WTC11 (cell line): ENCODE results near the gene CTRB1. TPM values are rescaled to one million over a fixed set of nuclear protein-coding genes. Genes with fewer than 3 reads are reported as not detected.
"Not testable (repeated sequence)": the region's sequence is repeated elsewhere in the genome, so short reads cannot be mapped to it uniquely, and the experiment has no call there.

Experiments used
- ATAC-seq: fragments of 200-7000 bp; cut with Tn5 transposase; 2 replicates; pipeline ENCODE4 v1.10.0; 2021; ENCODE audit warnings: mild to moderate bottlenecking, moderate library complexity
- CTCF ChIA-PET: fragments of 300-600 bp; sonication (Branson Sonifier 250); formaldehyde crosslinking; loops from one replicate; lab custom pipeline; 2021; ENCODE audit warnings: antibody characterized with exemption; lab: Charles Lee
- POLR2A ChIA-PET: fragments of 350-600 bp; sonication (Branson Sonifier 250); formaldehyde crosslinking; loops from one replicate; lab custom pipeline; 2021; ENCODE audit warnings: antibody characterized with exemption; lab: Charles Lee
- DNase-seq: peaks from one replicate; pipeline ENCODE4 v3.0.0; 2021; ENCODE audit warnings: low spot score
- H3K27ac Mint-ChIP-seq: 2 replicates; pipeline ENCODE4 v1.8.0; 2021; ENCODE audit warnings: mixed read lengths
- H3K27me3 Mint-ChIP-seq: 2 replicates; pipeline ENCODE4 v1.8.0; 2021; ENCODE audit warnings: low read depth, mild to moderate bottlenecking, moderate library complexity, mixed read lengths
- H3K36me3 Mint-ChIP-seq: 2 replicates; pipeline ENCODE4 v1.8.0; 2021; ENCODE audit warnings: mixed read lengths
- H3K4me1 Mint-ChIP-seq: 2 replicates; pipeline ENCODE4 v1.8.0; 2022; ENCODE audit warnings: mixed read lengths
- H3K4me3 Mint-ChIP-seq: 2 replicates; pipeline ENCODE4 v1.8.0; 2021; ENCODE audit warnings: mild to moderate bottlenecking, moderate library complexity, mixed read lengths
- H3K9me3 Mint-ChIP-seq: 2 replicates; pipeline ENCODE4 v1.8.0; 2021; ENCODE audit warnings: mixed read lengths
- AR ChIP-seq: fragments of 250-450 bp; sonication (Bioruptor Pico); IDR thresholded peaks from 2 replicates; pipeline ENCODE4 v1.9.0; 2021; ENCODE audit warnings: mild to moderate bottlenecking
- ATF2 ChIP-seq: sonication (generic); formaldehyde crosslinking; IDR thresholded peaks from 2 replicates; pipeline ENCODE4 v1.8.1; 2022; ENCODE audit warnings: low read depth, missing genetic modification reagents, borderline replicate concordance
- CDX4 ChIP-seq: fragments of 250-450 bp; sonication (Bioruptor Pico); IDR thresholded peaks from 2 replicates; pipeline ENCODE4 v1.9.0; 2021; ENCODE audit warnings: moderate library complexity, mild to moderate bottlenecking, inconsistent platforms, borderline replicate concordance
- CREM ChIP-seq: sonication (generic); formaldehyde crosslinking; IDR thresholded peaks from 2 replicates; pipeline ENCODE4 v1.8.1; 2022; ENCODE audit warnings: mild to moderate bottlenecking, missing genetic modification reagents, moderate library complexity
- ETV6 ChIP-seq: sonication (generic); formaldehyde crosslinking; IDR thresholded peaks from 2 replicates; pipeline ENCODE4 v1.8.1; 2022; ENCODE audit warnings: mild to moderate bottlenecking, missing genetic modification reagents
- GTF2I ChIP-seq: fragments of 250-450 bp; sonication (Bioruptor Pico); conservative IDR thresholded peaks from 2 replicates; pipeline ENCODE4 v1.4.0; 2021; ENCODE audit warnings: mild to moderate bottlenecking
- HMGA2 ChIP-seq: fragments of 250-450 bp; sonication (Bioruptor Pico); IDR thresholded peaks from 2 replicates; pipeline ENCODE4 v1.4.0; 2021; ENCODE audit warnings: mild to moderate bottlenecking, moderate library complexity
- KAT7 ChIP-seq: sonication (generic); formaldehyde crosslinking; IDR thresholded peaks from 2 replicates; pipeline ENCODE4 v1.8.1; 2023; ENCODE audit warnings: missing genetic modification reagents, mild to moderate bottlenecking, borderline replicate concordance
- NFYB ChIP-seq: sonication (generic); formaldehyde crosslinking; conservative IDR thresholded peaks from 2 replicates; pipeline ENCODE4 v1.8.0; 2022; ENCODE audit warnings: low read depth, missing genetic modification reagents
- SP1 ChIP-seq: sonication (generic); formaldehyde crosslinking; conservative IDR thresholded peaks from 2 replicates; pipeline ENCODE4 v1.8.1; 2022; ENCODE audit warnings: missing genetic modification reagents
- TCF7 ChIP-seq: sonication (generic); formaldehyde crosslinking; IDR thresholded peaks from 2 replicates; pipeline ENCODE4 v1.8.0; 2022; ENCODE audit warnings: mild to moderate bottlenecking, low read depth, missing genetic modification reagents, moderate library complexity
- TEAD4 ChIP-seq: sonication (generic); formaldehyde crosslinking; IDR thresholded peaks from 2 replicates; pipeline ENCODE4 v1.8.0; 2022; ENCODE audit warnings: mild to moderate bottlenecking, missing genetic modification reagents
- ZBTB21 ChIP-seq: sonication (generic); formaldehyde crosslinking; IDR thresholded peaks from 2 replicates; pipeline ENCODE4 v1.8.1; 2023; ENCODE audit warnings: mild to moderate bottlenecking, missing genetic modification reagents, borderline replicate concordance
- ZNF121 ChIP-seq: sonication (generic); formaldehyde crosslinking; IDR thresholded peaks from 2 replicates; pipeline ENCODE4 v1.8.0; 2023; ENCODE audit warnings: missing genetic modification reagents
- ZNF263 ChIP-seq: sonication (generic); formaldehyde crosslinking; IDR thresholded peaks from 2 replicates; pipeline ENCODE4 v1.8.1; 2022; ENCODE audit warnings: low read depth, mild to moderate bottlenecking, moderate library complexity, missing genetic modification reagents
- ZNF532 ChIP-seq: fragments of 250-450 bp; sonication (Bioruptor Pico); IDR thresholded peaks from 2 replicates; pipeline ENCODE4 v1.9.0; 2021; ENCODE audit warnings: mild to moderate bottlenecking, borderline replicate concordance
- total RNA-seq: library from RNA; stranded (reverse); gene quantifications from 3 replicates; pipeline ENCODE4 v1.2.3, GENCODE V29; 2021

The CTRB1 gene
- total RNA-seq, 1 experiment from 2014 or later: 3.9 TPM

GRCh38 chr16:75209944-75210343 is 8.8 kb upstream of the CTRB1 start:
- TF ChIP-seq ATF2 (CRISPR knock-in tag) (no peak), SP1 (no peak), ETV6 (no peak), TEAD4 (CRISPR knock-in tag) (no peak), NFYB (CRISPR knock-in tag) (no peak), AR (no peak), GTF2I (no peak), CDX4 (no peak), ZBTB21 (CRISPR knock-in tag) (no peak), TCF7 (CRISPR knock-in tag) (no peak), HMGA2 (no peak)
- CTCF ChIA-PET: interaction anchor here (0.5 to 2.2 kb wide), 4 partner anchors 10 to 85 kb away, joined by 3 to 22 read pairs (median 10); no protein-coding TSS in a partner anchor
- Mint-ChIP-seq H3K9me3 (no peaks in the 10 kb centered on the region), H3K27ac (no peak overlapping the region), H3K4me1 (no peaks in the 10 kb centered on the region), H3K36me3 (no peaks in the 10 kb centered on the region), H3K4me3 (no peak overlapping the region), H3K27me3 (no peaks in the 10 kb centered on the region)
- no peak for DNase-seq
- POLR2A ChIA-PET: interaction anchor here (0.7 kb wide), 1 partner anchor 813 kb away, joined by 5 read pairs; no protein-coding TSS in a partner anchor
- no peak for ATAC-seq

- CTCF ChIA-PET: interaction anchor here (1.3 kb wide), 1 partner anchor 23 kb away, joined by 5 read pairs; no protein-coding TSS in a partner anchor
- H3K27ac Mint-ChIP-seq: not testable (repeated sequence)
Observed at GRCh38 chr16:75211286-75211685, 7.5 kb upstream of the CTRB1 start.

GRCh38 chr16:75216127-75216526 is 2.7 kb upstream of the CTRB1 start:
- no peaks in the 10 kb centered on the region for H3K36me3 Mint-ChIP-seq
- ATAC-seq: no peak
- CTCF ChIA-PET: interaction anchor here (2.1 to 3.0 kb wide), 2 partner anchors 17 to 18 kb away, joined by 7 to 12 read pairs; no protein-coding TSS in a partner anchor
- no peak overlapping the region for H3K27ac Mint-ChIP-seq
- no peaks in the 10 kb centered on the region for H3K9me3 Mint-ChIP-seq
- TF ChIP-seq ZNF263 (CRISPR knock-in tag) (no peak), KAT7 (CRISPR knock-in tag) (no peak)
- H3K4me3 Mint-ChIP-seq: no peak overlapping the region
- H3K4me1 Mint-ChIP-seq: no peaks in the 10 kb centered on the region
- H3K27me3 Mint-ChIP-seq: no peaks in the 10 kb centered on the region
- DNase-seq: no peak
- POLR2A ChIA-PET: no interaction called here

More at GRCh38 chr16:75211286-75211685, 7.5 kb upstream of the CTRB1 start:
- ATAC-seq, DNase-seq, H3K4me3 Mint-ChIP-seq, H3K9me3 Mint-ChIP-seq, H3K27me3 Mint-ChIP-seq, H3K36me3 Mint-ChIP-seq, H3K4me1 Mint-ChIP-seq, POLR2A ChIA-PET: not testable (repeated sequence)

- Mint-ChIP-seq H3K27me3 (no peaks in the 10 kb centered on the region), H3K4me1 (no peaks in the 10 kb centered on the region), H3K27ac (no peak overlapping the region), H3K9me3 (no peaks in the 10 kb centered on the region), H3K4me3 (no peak overlapping the region), H3K36me3 (no peaks in the 10 kb centered on the region)
- TF ChIP-seq ZNF121 (CRISPR knock-in tag) (peak; percentile 40; the same call in 1 of the 2 replicates), ZNF532 (CRISPR knock-in tag) (no peak), CREM (CRISPR knock-in tag) (no peak)
- ATAC-seq: no peak
- POLR2A ChIA-PET: no interaction called here
- CTCF ChIA-PET: interaction anchor here (2.1 to 3.0 kb wide), 2 partner anchors 17 kb away, joined by 7 to 12 read pairs; no protein-coding TSS in a partner anchor
- no peak for DNase-seq
Observed at GRCh38 chr16:75216576-75216975, 2.2 kb upstream of the CTRB1 start.
